Measurements from ENCODE around the gene TMEM154.

Gene TMEM154

DNA sequence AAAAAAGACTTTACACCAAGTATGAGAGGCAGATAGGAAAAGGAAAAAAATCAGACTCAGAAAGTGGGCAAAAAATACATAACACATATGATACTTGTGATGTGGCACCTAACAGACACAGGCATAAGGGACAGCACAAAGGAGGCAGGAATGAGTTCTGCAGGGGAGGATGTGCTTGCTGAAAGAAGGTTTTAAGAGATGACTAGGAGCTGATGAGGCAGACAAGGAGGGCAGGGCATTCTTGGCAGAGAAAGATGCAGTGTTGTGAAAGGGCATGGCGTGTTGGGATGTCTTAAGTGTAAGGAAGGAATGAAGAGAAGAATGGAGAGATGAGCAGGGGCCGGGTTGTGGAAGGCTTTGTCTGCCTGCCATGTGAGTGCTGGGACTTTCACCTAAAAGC lies 49.7 kb upstream of the TMEM154 start:
- Histone ChIP-seq H3K36me3 (ENCODE audit: control insufficient read depth in 2 of 2, insufficient read depth in 1 of 2, low read length in 2 of 2) (no peaks in the 10 kb centered on the region), H3K27ac (ENCODE audit: extremely low read depth, low read depth, low read length) (no peak overlapping the region), H3K4me1 (ENCODE audit: control insufficient read depth, insufficient read depth, low read length) (no peaks in the 10 kb centered on the region), H3K9me3 (ENCODE audit: control insufficient read depth, insufficient read depth, low read depth, low read length) (no peaks in the 10 kb centered on the region), H3K4me3 (ENCODE audit: low read depth, low read length) (no peak overlapping the region)
- TF ChIP-seq ZNF426 (tag by site-specific recombination; IDR thresholded peaks at IDR 0.05) = no peak
- no peak for TF ChIP-seq PATZ1 (tag by site-specific recombination; IDR thresholded peaks at IDR 0.05)
- TF ChIP-seq ZNF146 (tag by site-specific recombination; IDR thresholded peaks at IDR 0.05) = no peak
- TF ChIP-seq ZNF639 (tag by site-specific recombination; IDR thresholded peaks at IDR 0.05) = no peak
- TF ChIP-seq ZNF404 (tag by site-specific recombination; IDR thresholded peaks at IDR 0.05) = no peak
- no peak for TF ChIP-seq ZBTB21 (tag by site-specific recombination; IDR thresholded peaks at IDR 0.05)
- TF ChIP-seq IKZF3 (tag by site-specific recombination; IDR thresholded peaks at IDR 0.05) = no peak
- TF ChIP-seq ZNF132 (tag by site-specific recombination; IDR thresholded peaks at IDR 0.05; ENCODE audit: borderline replicate concordance) = no peak
- no peak for TF ChIP-seq ZNF473 (tag by site-specific recombination; IDR thresholded peaks at IDR 0.05)
- ChIA-PET POLR2A (no interaction called here), CTCF (no interaction called here)

GRCh38 chr4:152728343-152728742 lies 48.5 kb upstream of the TMEM154 start:
- no peaks in the 10 kb centered on the region for H3K36me3 ChIP-seq (ENCODE audit: control insufficient read depth in 2 of 2, insufficient read depth in 1 of 2, low read length in 2 of 2)
- TF ChIP-seq ZNF792 (tag by site-specific recombination; IDR thresholded peaks at IDR 0.05) (no peak), KLF9 (tag by site-specific recombination; IDR thresholded peaks at IDR 0.05; ENCODE audit: low read depth) (no peak), ZNF704 (tag by site-specific recombination; IDR thresholded peaks at IDR 0.05) (no peak), ZNF239 (tag by site-specific recombination; IDR thresholded peaks at IDR 0.05) (no peak), ZNF529 (tag by site-specific recombination; IDR thresholded peaks at IDR 0.05; ENCODE audit: insufficient replicate concordance) (no peak), ZNF549 (tag by site-specific recombination; IDR thresholded peaks at IDR 0.05) (no peak), YY2 (tag by site-specific recombination; IDR thresholded peaks at IDR 0.05) (no peak), ZNF514 (tag by site-specific recombination; IDR thresholded peaks at IDR 0.05) (no peak), ZNF600 (tag by site-specific recombination; IDR thresholded peaks at IDR 0.05) (no peak)
- TF ChIP-seq, protein P1, sequence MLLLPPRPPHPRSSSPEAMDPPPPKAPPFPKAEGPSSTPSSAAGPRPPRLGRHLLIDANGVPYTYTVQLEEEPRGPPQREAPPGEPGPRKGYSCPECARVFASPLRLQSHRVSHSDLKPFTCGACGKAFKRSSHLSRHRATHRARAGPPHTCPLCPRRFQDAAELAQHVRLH (tag by site-specific recombination; IDR thresholded peaks at IDR 0.05) = no peak
- ChIA-PET POLR2A (no interaction called here), CTCF (no interaction called here)
- no peak overlapping the region for H3K4me3 ChIP-seq (ENCODE audit: low read depth, low read length)
- no peaks in the 10 kb centered on the region for H3K4me1 ChIP-seq (ENCODE audit: control insufficient read depth, insufficient read depth, low read length)
- H3K9me3 ChIP-seq (ENCODE audit: control insufficient read depth, insufficient read depth, low read depth, low read length) = no peaks in the 10 kb centered on the region
- no peak overlapping the region for H3K27ac ChIP-seq (ENCODE audit: extremely low read depth, low read depth, low read length)

GRCh38 chr4:152727784-152728183 lies 48.0 kb upstream of the TMEM154 start:
- ChIA-PET CTCF (no interaction called here), POLR2A (no interaction called here)
- no peak for TF ChIP-seq KLF10 (tag by site-specific recombination; IDR thresholded peaks at IDR 0.05)
- TF ChIP-seq ZNF677 (tag by site-specific recombination; IDR thresholded peaks at IDR 0.05) = no peak
- no peak for TF ChIP-seq ZNF776 (tag by site-specific recombination; IDR thresholded peaks at IDR 0.05; ENCODE audit: borderline replicate concordance)
- TF ChIP-seq ZBTB17 (tag by site-specific recombination; IDR thresholded peaks at IDR 0.05) = no peak
- TF ChIP-seq ZBTB8A (tag by site-specific recombination; IDR thresholded peaks at IDR 0.05) = no peak
- no peak for TF ChIP-seq ZNF560 (tag by site-specific recombination; IDR thresholded peaks at IDR 0.05; ENCODE audit: borderline replicate concordance)
- no peak for TF ChIP-seq KLF9 (tag by site-specific recombination; IDR thresholded peaks at IDR 0.05; ENCODE audit: low read depth)
- TF ChIP-seq ZNF292 (tag by site-specific recombination; IDR thresholded peaks at IDR 0.05; ENCODE audit: borderline replicate concordance, low read depth) = no peak
- TF ChIP-seq ZNF366 (tag by site-specific recombination; conservative IDR thresholded peaks at IDR 0.05) = no peak

More at GRCh38 chr4:152727784-152728183, 48.0 kb upstream of the TMEM154 start:
- Histone ChIP-seq H3K4me1 (ENCODE audit: control insufficient read depth, insufficient read depth, low read length) (no peaks in the 10 kb centered on the region), H3K36me3 (ENCODE audit: control insufficient read depth in 2 of 2, insufficient read depth in 1 of 2, low read length in 2 of 2) (no peaks in the 10 kb centered on the region), H3K4me3 (ENCODE audit: low read depth, low read length) (no peak overlapping the region), H3K9me3 (ENCODE audit: control insufficient read depth, insufficient read depth, low read depth, low read length) (no peaks in the 10 kb centered on the region), H3K27ac (ENCODE audit: extremely low read depth, low read depth, low read length) (no peak overlapping the region)
